ENCODE data around the gene TP53TG5. TPM values are rescaled to one million over a fixed set of nuclear protein-coding genes. Genes with fewer than 3 reads are reported as not detected.

Gene TP53TG5
- total RNA-seq, 2 experiments from 2014 or later = 0.36 TPM; not detected in 1

- peak overlapping the region; percentile 96 for H3K4me3 ChIP-seq (ENCODE audit: low read length)
- POLR2A ChIA-PET = interaction anchor here (0.7 to 6.8 kb wide), 15 partner anchors 9 to 570 kb away, joined by 3 to 184 read pairs (median 6); partner anchors contain the start of genes DBNDD2, DNTTIP1, PCIF1 and PIGT
- Mint-ChIP-seq H3K27me3 (no peaks in the 10 kb centered on the region), H3K36me3 (ENCODE audit: low read depth) (peaks cover 47% of the 10 kb centered on the region), H3K9me3 (no peaks in the 10 kb centered on the region), H3K4me1 (ENCODE audit: low read depth) (peaks cover 54% of the 10 kb centered on the region), H3K4me3 (peak overlapping the region; percentile 91), H3K27ac (peak overlapping the region; percentile 85)
- peak overlapping the region; percentile 98 to 99 for H3K27ac ChIP-seq (ENCODE audit: low read depth in 1 of 2, low read length in 2 of 2)
- H3K4me1 ChIP-seq (ENCODE audit: insufficient read depth, low read length) = peaks cover 55% of the 10 kb centered on the region
- CTCF ChIA-PET = interaction anchor here (0.5 to 5.7 kb wide), 23 partner anchors 10 to 407 kb away, joined by 3 to 116 read pairs (median 5); partner anchors contain the start of genes PIGT and SDC4
- no peak for DNase-seq
- H3K36me3 ChIP-seq (ENCODE audit: insufficient read depth, low read length) = peaks cover 36% of the 10 kb centered on the region
- no peak for TF ChIP-seq CTCF (IDR thresholded peaks at IDR 0.05)
- intact Hi-C loops (cut with DNase I, micrococcal nuclease) = loop anchor here (1.0 to 2.0 kb wide), 7 partner anchors 9 to 407 kb away; partner anchors contain the start of gene PIGT (in 1 of the 2)
- ATAC-seq (ENCODE audit: poor library complexity) = no peak
- H3K9me3 ChIP-seq (ENCODE audit: control insufficient read depth in 1 of 2, insufficient read depth in 1 of 2, low read length in 2 of 2) = no peaks in the 10 kb centered on the region
- no peaks in the 10 kb centered on the region for H3K27me3 ChIP-seq (ENCODE audit: control insufficient read depth in 1 of 2, insufficient read depth in 2 of 2, low read length in 2 of 2)
Measured at GRCh38 chr20:45363611-45364492, 14.3 kb downstream of the TP53TG5 start.

- Mint-ChIP-seq H3K4me3 (peak within 1 kb of the TSS; percentile 91), H3K27me3 (no peaks in the 10 kb centered on the region), H3K36me3 (ENCODE audit: low read depth) (peaks cover 38% of the 10 kb centered on the region), H3K9me3 (no peaks in the 10 kb centered on the region), H3K27ac (peak within 1 kb of the TSS; percentile 85), H3K4me1 (ENCODE audit: low read depth) (peaks cover 46% of the 10 kb centered on the region)
- H3K4me3 ChIP-seq (ENCODE audit: low read length) = peak within 1 kb of the TSS; percentile 96
- ChIA-PET CTCF (interaction anchor here (0.5 to 5.7 kb wide), 24 partner anchors 10 to 436 kb away, joined by 3 to 116 read pairs (median 5); partner anchors contain the start of genes PIGT and SDC4), POLR2A (interaction anchor here (0.6 to 6.8 kb wide), 19 partner anchors 8 to 571 kb away, joined by 3 to 184 read pairs (median 6); partner anchors contain the start of genes DBNDD2, DNTTIP1, PCIF1 and PIGT)
- TF ChIP-seq CTCF (IDR thresholded peaks at IDR 0.05) = peak; percentile 92
- DNase-seq (peak; percentile 97 to 100 (median 99)), ATAC-seq (ENCODE audit: poor library complexity) (peak; percentile 86)
- H3K36me3 ChIP-seq (ENCODE audit: insufficient read depth, low read length) = peaks cover 29% of the 10 kb centered on the region
- no peaks in the 10 kb centered on the region for H3K9me3 ChIP-seq (ENCODE audit: control insufficient read depth in 1 of 2, insufficient read depth in 1 of 2, low read length in 2 of 2)
- peaks cover 55% of the 10 kb centered on the region for H3K4me1 ChIP-seq (ENCODE audit: insufficient read depth, low read length)
- intact Hi-C loops (cut with DNase I, micrococcal nuclease) = loop anchor here (1.0 to 2.0 kb wide), 8 partner anchors 10 to 408 kb away; partner anchors contain the start of gene PIGT (in 1 of the 2)
- H3K27me3 ChIP-seq (ENCODE audit: control insufficient read depth in 1 of 2, insufficient read depth in 2 of 2, low read length in 2 of 2) = no peaks in the 10 kb centered on the region
- peak within 1 kb of the TSS; percentile 98 to 99 for H3K27ac ChIP-seq (ENCODE audit: low read depth in 1 of 2, low read length in 2 of 2)
Measured at GRCh38 chr20:45362804-45363610, 15.1 kb downstream of the TP53TG5 start, which contains the start of gene SYS1. Gene SYS1, plus strand, starts transcription at chr20:45363156. Its CDS starts 376 bp downstream, at chr20:45363532.

- ChIA-PET CTCF (interaction anchor here (2.0 to 5.7 kb wide), 4 partner anchors 12 to 409 kb away, joined by 8 to 116 read pairs (median 52); no protein-coding TSS in a partner anchor), POLR2A (interaction anchor here (2.6 to 6.8 kb wide), 2 partner anchors 45 to 55 kb away, joined by 30 to 78 read pairs; partner anchors contain the start of genes DBNDD2 and PIGT)
- no peaks in the 10 kb centered on the region for H3K27me3 Mint-ChIP-seq
- H3K36me3 ChIP-seq (ENCODE audit: insufficient read depth, low read length) = peaks cover 17% of the 10 kb centered on the region
- TF ChIP-seq CTCF (IDR thresholded peaks at IDR 0.05) = no peak
- H3K27ac ChIP-seq (ENCODE audit: low read depth in 1 of 2, low read length in 2 of 2) = no peak overlapping the region
- H3K9me3 Mint-ChIP-seq = no peaks in the 10 kb centered on the region
- peaks cover 55% of the 10 kb centered on the region for H3K4me1 ChIP-seq (ENCODE audit: insufficient read depth, low read length)
- ATAC-seq (ENCODE audit: poor library complexity) = no peak
- no peaks in the 10 kb centered on the region for H3K9me3 ChIP-seq (ENCODE audit: control insufficient read depth in 1 of 2, insufficient read depth in 1 of 2, low read length in 2 of 2)
- no peak overlapping the region for H3K4me3 ChIP-seq (ENCODE audit: low read length)
- no peaks in the 10 kb centered on the region for H3K27me3 ChIP-seq (ENCODE audit: control insufficient read depth in 1 of 2, insufficient read depth in 2 of 2, low read length in 2 of 2)
- H3K27ac Mint-ChIP-seq = no peak overlapping the region
- H3K36me3 Mint-ChIP-seq (ENCODE audit: low read depth) = peaks cover 28% of the 10 kb centered on the region
- peak in 1 of 14 experiments; percentile 26 for DNase-seq
- H3K4me1 Mint-ChIP-seq (ENCODE audit: low read depth) = peaks cover 38% of the 10 kb centered on the region
- no peak overlapping the region for H3K4me3 Mint-ChIP-seq
- intact Hi-C loops (cut with DNase I, micrococcal nuclease) = loop anchor here (1.0 to 2.0 kb wide), 5 partner anchors 45 to 410 kb away; no protein-coding TSS in a partner anchor
Measured at GRCh38 chr20:45361793-45362192, 16.3 kb downstream of the TP53TG5 start.

Data from CD4-positive, alpha-beta T cell (primary cell).